HepG2 (cell line): ENCODE measurements around the gene MRI1. TPM values are rescaled to one million over a fixed set of nuclear protein-coding genes. Genes with fewer than 3 reads are reported as not detected.
A peak's percentile ranks its signal among the peaks of the same experiment; 100 is the strongest.

ENCODE experiments used
- ELF3 ChIP-seq: IDR thresholded peaks from 2 replicates; pipeline ENCODE4 v1.6.1; 2016; ENCODE audit warnings: missing genetic modification reagents, missing compliant biosample characterization
- NONO ChIP-seq, 2 experiments: fragments of 450-650 bp in 1 of 2; sonication (generic) in 1 of 2; formaldehyde crosslinking in 1 of 2; IDR thresholded peaks in 1 of 2; conservative IDR thresholded peaks in 1 of 2; 2 replicates each; pipeline versions ENCODE4 v1.6.1 to v1.8.0; 2017 to 2022; ENCODE audit warnings: mild to moderate bottlenecking in 1 of 2, missing genetic modification reagents in 1 of 2, moderate library complexity in 1 of 2
- SIN3A ChIP-seq: IDR thresholded peaks from 2 replicates; pipeline ENCODE4 v1.6.1; 2011; ENCODE audit warnings: low read depth, mild to moderate bottlenecking, control low read depth, low read length, borderline replicate concordance
- ZBTB33 ChIP-seq: sonication (generic); formaldehyde crosslinking; IDR thresholded peaks from 2 replicates; pipeline ENCODE4 v1.4.0; 2020; ENCODE audit warnings: missing genetic modification reagents
- ZNF101 ChIP-seq: sonication (generic); formaldehyde crosslinking; IDR thresholded peaks from 2 replicates; pipeline ENCODE4 v1.4.0; 2020; ENCODE audit warnings: mild to moderate bottlenecking, low read depth, missing genetic modification reagents, borderline replicate concordance
- ZNF503 ChIP-seq: sonication (generic); formaldehyde crosslinking; IDR thresholded peaks from 2 replicates; pipeline ENCODE4 v1.4.0; 2020; ENCODE audit warnings: missing genetic modification reagents
- ZNF597 ChIP-seq: sonication (generic); formaldehyde crosslinking; IDR thresholded peaks from 2 replicates; pipeline ENCODE4 v1.5.0; 2020; ENCODE audit warnings: missing genetic modification reagents
- ZSCAN25 ChIP-seq: sonication (generic); formaldehyde crosslinking; IDR thresholded peaks from 2 replicates; pipeline ENCODE4 v1.8.0; 2022; ENCODE audit warnings: mild to moderate bottlenecking, missing genetic modification reagents
- polyA plus RNA-seq, 8 experiments: library from polyadenylated mRNA; depleted of rRNA in 3 of 8; stranded (reverse) in 7 of 8; unstranded in 1 of 8; fragments of >200 nt; fragmentation: Illumina TruSeq in 4 of 8; extraction: Trizol in 4 of 8; gene quantifications; 2 replicates each; pipeline versions ENCODE4 v1.2.1 to v1.2.3, GENCODE V29; 2011 to 2016; ENCODE audit warnings: low read depth in 4 of 8, missing spikeins in 1 of 8, mixed read lengths in 1 of 8; ENCODE audit not compliant: insufficient read depth in 1 of 8
- total RNA-seq, 5 experiments: library from RNA; depleted of rRNA; stranded (reverse); fragments of >200 nt; fragmentation: Illumina TruSeq; extraction: Trizol; gene quantifications; 2 replicates each; pipeline ENCODE4 v1.2.3, GENCODE V29; 2016; ENCODE audit warnings: low read depth in 1 of 5
- TF ChIP-seq, protein P1 (sequence below): sonication (generic); formaldehyde crosslinking; IDR thresholded peaks from 2 replicates; pipeline ENCODE4 v1.5.1; 2020; ENCODE audit warnings: mild to moderate bottlenecking, missing genetic modification reagents
- TF ChIP-seq, protein P2 (sequence below): IDR thresholded peaks from 2 replicates; pipeline ENCODE4 v1.6.1; 2016
- TF ChIP-seq, protein P3 (sequence below): IDR thresholded peaks from 2 replicates; pipeline ENCODE4 v1.6.1; 2016; ENCODE audit warnings: control low read depth
- TF ChIP-seq, protein P4 (sequence below), 2 experiments: sonication (generic) in 1 of 2; formaldehyde crosslinking in 1 of 2; IDR thresholded peaks; 2 replicates each; pipeline versions ENCODE4 v1.5.1 to v1.6.1; 2011 to 2020; ENCODE audit warnings: borderline replicate concordance in 1 of 2, low read depth in 1 of 2, low read length in 1 of 2, mild to moderate bottlenecking in 1 of 2, missing genetic modification reagents in 1 of 2, moderate library complexity in 1 of 2

The MRI1 gene
- total and polyA plus RNA-seq, 2 of the 13 experiments (the other 11 are each of a cell fraction or from before 2014, with no cell fraction given) = 20.1 to 20.6 TPM

GRCh38 chr19:13774217-13775191, 10.2 kb downstream of the MRI1 start, which contains the start of gene C19orf53 (continued):
- TF ChIP-seq ZNF503 (peak; percentile 57; the same call in 1 of the 2 replicates), ZBTB33 (CRISPR knock-in tag) (peak; percentile 80), NONO (IDR thresholded peaks at IDR 0.05) (no peak), NONO (CRISPR knock-in tag; conservative IDR thresholded peaks at IDR 0.05) (peak; percentile 94), SIN3A (peak; percentile 54; the same call in 1 of the 2 replicates), ZSCAN25 (CRISPR knock-in tag) (peak; percentile 80), ELF3 (CRISPR knock-in tag) (peak; percentile 91), ZNF101 (CRISPR knock-in tag) (no peak), ZNF597 (CRISPR knock-in tag) (peak; percentile 95; the same call in 1 of the 2 replicates)
- TF ChIP-seq, protein P1, sequence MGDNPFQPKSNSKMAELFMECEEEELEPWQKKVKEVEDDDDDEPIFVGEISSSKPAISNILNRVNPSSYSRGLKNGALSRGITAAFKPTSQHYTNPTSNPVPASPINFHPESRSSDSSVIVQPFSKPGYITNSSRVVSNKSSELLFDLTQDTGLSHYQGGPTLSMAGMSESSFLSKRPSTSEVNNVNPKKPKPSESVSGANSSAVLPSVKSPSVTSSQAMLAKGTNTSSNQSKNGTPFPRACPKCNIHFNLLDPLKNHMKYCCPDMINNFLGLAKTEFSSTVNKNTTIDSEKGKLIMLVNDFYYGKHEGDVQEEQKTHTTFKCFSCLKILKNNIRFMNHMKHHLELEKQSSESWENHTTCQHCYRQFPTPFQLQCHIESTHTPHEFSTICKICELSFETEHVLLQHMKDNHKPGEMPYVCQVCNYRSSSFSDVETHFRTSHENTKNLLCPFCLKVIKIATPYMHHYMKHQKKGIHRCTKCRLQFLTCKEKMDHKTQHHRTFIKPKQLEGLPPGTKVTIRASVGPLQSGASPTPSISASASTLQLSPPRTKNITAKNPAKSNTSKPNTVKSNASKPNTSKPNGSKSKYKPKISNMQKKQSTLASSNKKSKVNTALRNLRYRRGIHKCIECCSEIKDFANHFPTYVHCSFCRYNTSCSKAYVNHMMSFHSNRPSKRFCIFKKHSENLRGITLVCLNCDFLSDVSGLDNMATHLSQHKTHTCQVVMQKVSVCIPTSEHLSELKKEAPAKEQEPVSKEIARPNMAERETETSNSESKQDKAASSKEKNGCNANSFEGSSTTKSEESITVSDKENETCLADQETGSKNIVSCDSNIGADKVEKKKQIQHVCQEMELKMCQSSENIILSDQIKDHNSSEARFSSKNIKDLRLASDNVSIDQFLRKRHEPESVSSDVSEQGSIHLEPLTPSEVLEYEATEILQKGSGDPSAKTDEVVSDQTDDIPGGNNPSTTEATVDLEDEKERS = peak; percentile 63; the same call in 1 of the 2 replicates
- TF ChIP-seq, protein P2, sequence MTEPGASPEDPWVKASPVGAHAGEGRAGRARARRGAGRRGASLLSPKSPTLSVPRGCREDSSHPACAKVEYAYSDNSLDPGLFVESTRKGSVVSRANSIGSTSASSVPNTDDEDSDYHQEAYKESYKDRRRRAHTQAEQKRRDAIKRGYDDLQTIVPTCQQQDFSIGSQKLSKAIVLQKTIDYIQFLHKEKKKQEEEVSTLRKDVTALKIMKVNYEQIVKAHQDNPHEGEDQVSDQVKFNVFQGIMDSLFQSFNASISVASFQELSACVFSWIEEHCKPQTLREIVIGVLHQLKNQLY (CRISPR knock-in tag) = peak; percentile 55; the same call in 1 of the 2 replicates
- TF ChIP-seq, protein P3, sequence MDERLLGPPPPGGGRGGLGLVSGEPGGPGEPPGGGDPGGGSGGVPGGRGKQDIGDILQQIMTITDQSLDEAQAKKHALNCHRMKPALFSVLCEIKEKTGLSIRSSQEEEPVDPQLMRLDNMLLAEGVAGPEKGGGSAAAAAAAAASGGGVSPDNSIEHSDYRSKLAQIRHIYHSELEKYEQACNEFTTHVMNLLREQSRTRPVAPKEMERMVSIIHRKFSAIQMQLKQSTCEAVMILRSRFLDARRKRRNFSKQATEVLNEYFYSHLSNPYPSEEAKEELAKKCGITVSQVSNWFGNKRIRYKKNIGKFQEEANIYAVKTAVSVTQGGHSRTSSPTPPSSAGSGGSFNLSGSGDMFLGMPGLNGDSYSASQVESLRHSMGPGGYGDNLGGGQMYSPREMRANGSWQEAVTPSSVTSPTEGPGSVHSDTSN (CRISPR knock-in tag) = no peak
- TF ChIP-seq, protein P4, sequence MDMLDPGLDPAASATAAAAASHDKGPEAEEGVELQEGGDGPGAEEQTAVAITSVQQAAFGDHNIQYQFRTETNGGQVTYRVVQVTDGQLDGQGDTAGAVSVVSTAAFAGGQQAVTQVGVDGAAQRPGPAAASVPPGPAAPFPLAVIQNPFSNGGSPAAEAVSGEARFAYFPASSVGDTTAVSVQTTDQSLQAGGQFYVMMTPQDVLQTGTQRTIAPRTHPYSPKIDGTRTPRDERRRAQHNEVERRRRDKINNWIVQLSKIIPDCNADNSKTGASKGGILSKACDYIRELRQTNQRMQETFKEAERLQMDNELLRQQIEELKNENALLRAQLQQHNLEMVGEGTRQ (IDR thresholded peaks at IDR 0.05; ENCODE audit: low read depth, low read length) = no peak
- TF ChIP-seq, protein P4 (CRISPR knock-in tag; IDR thresholded peaks at IDR 0.05; ENCODE audit: borderline replicate concordance) = no peak
